Activated CD8-positive, alpha-beta T cell treated with anti-CD3 and anti-CD28 coated beads, Interleukin-2, amount 10 ng/mL, durations not matched to agents 7 days and 5 days (primary cell): ENCODE data around the gene PGM5. TPM values are rescaled to one million over a fixed set of nuclear protein-coding genes. Genes with fewer than 3 reads are reported as not detected.

Experiments used
- ATAC-seq: fragments of 150-1000 bp; cut with Tn5 transposase; one replicate; pipeline ENCODE4 v1.10.0; 2021; ENCODE audit warnings: moderate library complexity
- CTCF ChIA-PET: fragments of 350-600 bp; sonication (Branson Sonifier 250); formaldehyde crosslinking; loops from one replicate; lab custom pipeline; 2021; ENCODE audit warnings: antibody characterized with exemption; lab: Charles Lee
- POLR2A ChIA-PET: fragments of 350-600 bp; sonication (Branson Sonifier 250); formaldehyde crosslinking; loops from one replicate; lab custom pipeline; 2021; ENCODE audit warnings: antibody characterized with exemption; lab: Charles Lee
- DNase-seq: peaks from one replicate; pipeline ENCODE4 v3.0.0-alpha.2; 2020
- H3K27ac Mint-ChIP-seq: one replicate; pipeline ENCODE4 v1.8.0; 2021; ENCODE audit warnings: mild to moderate bottlenecking, mixed read lengths
- H3K27me3 Mint-ChIP-seq: one replicate; pipeline ENCODE4 v1.8.0; 2021; ENCODE audit warnings: low read depth, mixed read lengths
- H3K36me3 Mint-ChIP-seq: one replicate; pipeline ENCODE4 v1.8.0; 2021; ENCODE audit warnings: low read depth, mixed read lengths
- H3K4me1 Mint-ChIP-seq: one replicate; pipeline ENCODE4 v1.8.0; 2021; ENCODE audit warnings: low read depth, mixed read lengths
- H3K4me3 Mint-ChIP-seq: one replicate; pipeline ENCODE4 v1.8.0; 2021; ENCODE audit warnings: mild to moderate bottlenecking, mixed read lengths
- H3K9me3 Mint-ChIP-seq: one replicate; pipeline ENCODE4 v1.8.0; 2022; ENCODE audit warnings: mixed read lengths; ENCODE audit not compliant: insufficient read depth
- total RNA-seq, 2 experiments: library from RNA; stranded (reverse); gene quantifications; one replicate each; pipeline ENCODE4 v1.2.3, GENCODE V29; 2021

PGM5 gene
- total RNA-seq, 2 experiments from 2014 or later = not detected

DNA sequence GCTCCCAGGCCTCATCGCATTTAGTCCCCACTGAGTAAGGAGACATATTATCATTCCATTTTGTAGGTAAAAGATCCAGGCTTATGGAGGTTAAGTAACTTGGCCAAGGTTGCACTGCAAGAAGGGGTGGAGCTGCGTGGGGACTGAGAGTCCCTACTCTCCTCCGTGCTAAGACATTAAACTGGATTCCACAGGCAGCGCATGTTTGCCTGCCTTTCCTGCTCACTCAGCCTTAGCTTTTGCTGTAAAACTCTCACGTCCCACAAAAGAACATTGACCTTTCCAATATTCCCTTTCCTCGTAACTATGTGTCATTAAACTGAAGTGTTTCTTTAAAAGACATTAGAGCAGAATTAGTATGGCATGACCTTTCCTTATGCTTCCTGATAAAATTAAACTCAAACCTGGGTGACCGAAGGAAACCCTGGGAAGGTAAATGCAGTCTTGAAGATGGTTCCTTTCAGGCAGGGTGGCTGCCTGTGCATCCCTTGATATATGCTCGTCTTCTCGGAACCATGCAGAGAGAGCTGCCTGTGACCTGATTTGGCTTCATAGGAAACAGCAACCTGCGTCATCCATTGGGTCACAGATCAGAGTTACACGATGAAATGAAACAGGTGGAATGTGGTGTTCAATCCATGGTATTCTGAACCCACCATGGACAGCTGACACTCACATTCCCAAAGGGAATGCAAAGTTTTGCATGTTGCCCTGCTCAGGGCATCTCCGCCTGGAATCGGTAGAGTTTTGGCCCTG lies 98.3 kb downstream of the PGM5 start:
- ATAC-seq = no peak
- Mint-ChIP-seq H3K4me1 (no peaks in the 10 kb centered on the region), H3K27me3 (peaks cover 4% of the 10 kb centered on the region), H3K4me3 (no peak overlapping the region), H3K36me3 (no peaks in the 10 kb centered on the region), H3K9me3 (no peaks in the 10 kb centered on the region), H3K27ac (no peak overlapping the region)
- DNase-seq = no peak
- CTCF ChIA-PET = no interaction called here
- POLR2A ChIA-PET = no interaction called here

DNA sequence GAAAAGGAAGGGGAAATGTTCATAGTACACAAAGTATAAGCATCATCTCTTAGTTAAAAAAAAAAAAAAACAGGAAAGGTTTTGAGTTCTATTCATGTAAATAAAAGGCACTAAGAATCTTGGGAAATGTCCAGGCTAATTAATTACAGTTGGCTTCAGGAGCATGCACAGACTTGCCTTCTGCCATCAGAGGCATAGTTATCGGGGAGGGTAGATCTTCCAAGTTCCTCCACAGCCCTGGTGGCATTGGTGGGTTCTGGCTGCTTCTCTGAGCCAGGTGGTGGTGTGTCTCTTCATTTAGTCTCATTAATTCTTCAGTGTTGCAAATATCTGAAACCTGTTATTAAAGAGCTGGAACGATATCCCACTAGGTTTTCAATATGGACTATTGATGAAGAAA lies 99.0 kb downstream of the PGM5 start:
- DNase-seq (no peak), ATAC-seq (no peak)
- Mint-ChIP-seq H3K4me3 (no peak overlapping the region), H3K27ac (no peak overlapping the region), H3K36me3 (no peaks in the 10 kb centered on the region), H3K4me1 (no peaks in the 10 kb centered on the region), H3K9me3 (no peaks in the 10 kb centered on the region), H3K27me3 (peaks cover 4% of the 10 kb centered on the region)
- CTCF ChIA-PET = no interaction called here
- POLR2A ChIA-PET = no interaction called here

GRCh38 chr9:68457803-68458202 lies 101.4 kb downstream of the PGM5 start:
- ChIA-PET POLR2A (no interaction called here), CTCF (no interaction called here)
- no peaks in the 10 kb centered on the region for H3K36me3 Mint-ChIP-seq
- H3K27ac Mint-ChIP-seq = no peak overlapping the region
- H3K4me3 Mint-ChIP-seq = no peak overlapping the region
- DNase-seq (no peak), ATAC-seq (no peak)
- no peaks in the 10 kb centered on the region for H3K4me1 Mint-ChIP-seq
- no peaks in the 10 kb centered on the region for H3K9me3 Mint-ChIP-seq
- peaks cover 4% of the 10 kb centered on the region for H3K27me3 Mint-ChIP-seq

GRCh38 chr9:68458918-68459317 lies 102.5 kb downstream of the PGM5 start:
- ChIA-PET CTCF (no interaction called here), POLR2A (no interaction called here)
- no peaks in the 10 kb centered on the region for H3K9me3 Mint-ChIP-seq
- H3K27me3 Mint-ChIP-seq = peaks cover 8% of the 10 kb centered on the region
- H3K4me3 Mint-ChIP-seq = no peak overlapping the region
- no peaks in the 10 kb centered on the region for H3K36me3 Mint-ChIP-seq
- ATAC-seq (no peak), DNase-seq (no peak)
- no peaks in the 10 kb centered on the region for H3K4me1 Mint-ChIP-seq
- no peak overlapping the region for H3K27ac Mint-ChIP-seq

GRCh38 chr9:68462105-68462775 lies 105.8 kb downstream of the PGM5 start:
- H3K27ac Mint-ChIP-seq = no peak overlapping the region
- ATAC-seq (no peak), DNase-seq (no peak)
- H3K27me3 Mint-ChIP-seq = peaks cover 10% of the 10 kb centered on the region
- POLR2A ChIA-PET = no interaction called here
- H3K36me3 Mint-ChIP-seq = no peaks in the 10 kb centered on the region
- CTCF ChIA-PET = no interaction called here
- no peaks in the 10 kb centered on the region for H3K4me1 Mint-ChIP-seq
- H3K9me3 Mint-ChIP-seq = no peaks in the 10 kb centered on the region
- no peak overlapping the region for H3K4me3 Mint-ChIP-seq

DNA sequence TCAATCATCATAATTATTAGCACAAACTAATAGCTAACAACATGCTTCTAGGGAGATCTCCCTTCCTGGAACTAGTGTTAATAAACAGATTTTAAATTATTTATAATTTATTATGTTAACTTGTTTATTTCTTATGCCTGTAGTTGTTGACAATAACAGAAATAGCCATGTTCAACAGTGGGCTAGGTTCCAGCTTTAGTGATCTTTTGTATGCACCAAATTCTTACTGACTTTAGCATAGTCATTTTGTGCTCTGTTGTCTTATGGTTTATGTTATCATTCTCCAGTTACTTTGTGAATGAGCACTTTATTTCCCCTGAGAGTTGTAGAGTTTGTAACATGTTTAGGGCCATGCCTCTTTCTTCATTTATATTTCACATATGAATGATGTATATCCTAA lies 113.7 kb downstream of the PGM5 start:
- no peak for ATAC-seq
- H3K36me3 Mint-ChIP-seq = no peaks in the 10 kb centered on the region
- ChIA-PET POLR2A (no interaction called here), CTCF (no interaction called here)
- H3K4me3 Mint-ChIP-seq = no peak overlapping the region
- no peak overlapping the region for H3K27ac Mint-ChIP-seq
- no peaks in the 10 kb centered on the region for H3K4me1 Mint-ChIP-seq
- no peaks in the 10 kb centered on the region for H3K9me3 Mint-ChIP-seq
- peaks cover 5% of the 10 kb centered on the region for H3K27me3 Mint-ChIP-seq
- DNase-seq = no peak

DNA sequence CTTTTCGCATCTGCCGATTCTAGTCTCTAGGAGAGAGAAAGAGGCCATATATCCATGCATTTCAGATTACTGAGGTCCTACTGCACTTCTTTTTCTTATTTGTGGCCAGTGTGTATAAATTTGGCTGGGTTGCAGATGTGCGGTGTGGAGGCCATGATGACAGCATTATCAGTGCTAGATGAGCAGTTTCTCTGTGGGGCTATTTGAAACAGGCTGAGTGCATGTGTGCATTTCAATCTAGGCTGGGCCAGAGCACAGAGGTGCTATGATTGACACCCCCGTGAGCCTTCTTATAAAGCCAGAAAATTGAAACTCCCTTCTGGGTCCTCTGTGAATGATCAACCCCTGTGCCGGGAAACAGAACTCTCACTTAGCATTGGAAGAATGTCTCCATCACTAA lies 114.2 kb downstream of the PGM5 start:
- Mint-ChIP-seq H3K9me3 (no peaks in the 10 kb centered on the region), H3K27me3 (peaks cover 5% of the 10 kb centered on the region), H3K36me3 (no peaks in the 10 kb centered on the region), H3K27ac (no peak overlapping the region), H3K4me1 (no peaks in the 10 kb centered on the region), H3K4me3 (no peak overlapping the region)
- ChIA-PET CTCF (no interaction called here), POLR2A (no interaction called here)
- ATAC-seq (no peak), DNase-seq (no peak)

- Mint-ChIP-seq H3K9me3 (no peaks in the 10 kb centered on the region), H3K27me3 (peaks cover 9% of the 10 kb centered on the region), H3K4me3 (no peak overlapping the region), H3K36me3 (no peaks in the 10 kb centered on the region), H3K27ac (no peak overlapping the region), H3K4me1 (no peaks in the 10 kb centered on the region)
- DNase-seq (no peak), ATAC-seq (no peak)
- CTCF ChIA-PET = no interaction called here
- POLR2A ChIA-PET = no interaction called here
These were observed 115.7 kb downstream of the PGM5 start for GRCh38 chr9:68472119-68472518.

GRCh38 chr9:68473790-68474189 lies 117.4 kb downstream of the PGM5 start:
- H3K27ac Mint-ChIP-seq = no peak overlapping the region
- no peak for DNase-seq
- no peak for ATAC-seq
- H3K4me1 Mint-ChIP-seq = no peaks in the 10 kb centered on the region
- peaks cover 9% of the 10 kb centered on the region for H3K27me3 Mint-ChIP-seq
- no peaks in the 10 kb centered on the region for H3K9me3 Mint-ChIP-seq
- ChIA-PET POLR2A (no interaction called here), CTCF (interaction anchor here (1.2 kb wide), 1 partner anchor 14 kb away, joined by 3 read pairs; no protein-coding TSS in a partner anchor)
- no peak overlapping the region for H3K4me3 Mint-ChIP-seq
- H3K36me3 Mint-ChIP-seq = no peaks in the 10 kb centered on the region

- peaks cover 9% of the 10 kb centered on the region for H3K27me3 Mint-ChIP-seq
- ChIA-PET CTCF (no interaction called here), POLR2A (no interaction called here)
- H3K27ac Mint-ChIP-seq = no peak overlapping the region
- no peak for ATAC-seq
- H3K36me3 Mint-ChIP-seq = no peaks in the 10 kb centered on the region
- no peaks in the 10 kb centered on the region for H3K4me1 Mint-ChIP-seq
- H3K4me3 Mint-ChIP-seq = no peak overlapping the region
- DNase-seq = no peak
- no peaks in the 10 kb centered on the region for H3K9me3 Mint-ChIP-seq
These were observed 120.0 kb downstream of the PGM5 start for GRCh38 chr9:68476422-68476821.

DNA sequence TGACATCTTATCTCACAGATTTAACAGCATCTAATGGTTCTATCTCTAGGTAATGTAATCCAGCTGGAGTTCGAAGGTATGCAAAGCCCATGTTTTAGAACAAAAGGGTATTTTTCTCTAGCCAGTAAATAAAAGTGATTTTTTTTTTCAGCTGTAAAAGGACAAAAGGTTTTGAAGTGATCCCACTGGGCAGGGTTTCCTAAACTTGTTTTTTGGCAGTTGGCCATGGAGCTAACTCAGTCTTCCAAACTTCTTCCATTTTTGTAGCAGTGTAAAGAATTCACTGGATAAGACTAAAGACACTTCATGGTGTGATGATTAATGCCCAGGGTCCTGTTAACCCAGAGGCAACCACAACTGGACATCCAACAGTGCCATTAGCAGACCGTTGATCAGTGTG lies 120.4 kb downstream of the PGM5 start:
- CTCF ChIA-PET = no interaction called here
- no peak for DNase-seq
- H3K27me3 Mint-ChIP-seq = peaks cover 9% of the 10 kb centered on the region

GRCh38 chr9:68480807-68481206 lies 124.4 kb downstream of the PGM5 start:
- ATAC-seq (no peak), DNase-seq (no peak)
- Mint-ChIP-seq H3K36me3 (no peaks in the 10 kb centered on the region), H3K4me3 (no peak overlapping the region), H3K27ac (no peak overlapping the region), H3K9me3 (no peaks in the 10 kb centered on the region), H3K27me3 (peaks cover 4% of the 10 kb centered on the region), H3K4me1 (no peaks in the 10 kb centered on the region)
- ChIA-PET POLR2A (no interaction called here), CTCF (no interaction called here)

More for the DNA sequence above, 120.4 kb downstream of the PGM5 start:
- Mint-ChIP-seq H3K4me3 (no peak overlapping the region), H3K9me3 (no peaks in the 10 kb centered on the region), H3K4me1 (no peaks in the 10 kb centered on the region), H3K27ac (no peak overlapping the region), H3K36me3 (no peaks in the 10 kb centered on the region)
- no peak for ATAC-seq
- POLR2A ChIA-PET = no interaction called here
